Neural cell (in vitro differentiated cells): ENCODE measurements around the gene SH3GLB2. TPM values are rescaled to one million over a fixed set of nuclear protein-coding genes. Genes with fewer than 3 reads are reported as not detected.

Experiments used
- H2AFZ ChIP-seq: fragments of 200-600, 300-800 bp; sonication (generic), shearing (Covaris generic); 2 replicates; pipeline ENCODE4 v1.6.0; 2014; ENCODE audit warnings: low read depth, mild to moderate bottlenecking, antibody characterized with exemption, low read length, moderate library complexity
- H3F3A ChIP-seq: fragments of 200-600 bp; shearing (Covaris generic); 2 replicates; pipeline ENCODE4 v1.6.1; 2016; ENCODE audit warnings: mild to moderate bottlenecking, moderate library complexity, mixed read lengths, antibody characterized with exemption, low read length; ENCODE audit not compliant: insufficient read depth, poor library complexity, severe bottlenecking
- H3K27ac ChIP-seq: fragments of 200-600, 300-800 bp; sonication (generic), shearing (Covaris generic); 2 replicates; pipeline ENCODE4 v1.5.1; 2014; ENCODE audit warnings: mild to moderate bottlenecking, low read length, moderate library complexity
- H3K27me3 ChIP-seq: fragments of 300-800, 200-600 bp; sonication (generic), shearing (Covaris generic); 2 replicates; pipeline ENCODE4 v1.6.0; 2014; ENCODE audit warnings: mild to moderate bottlenecking, low read depth, low read length, moderate library complexity; ENCODE audit not compliant: insufficient read depth
- H3K36me3 ChIP-seq: fragments of 300-800, 200-600 bp; sonication (generic), shearing (Covaris generic); 2 replicates; pipeline ENCODE4 v1.5.1; 2014; ENCODE audit warnings: mild to moderate bottlenecking, antibody characterized with exemption, low read length, moderate library complexity; ENCODE audit not compliant: insufficient read depth
- H3K4me2 ChIP-seq: fragments of 300-800, 200-600 bp; sonication (generic), shearing (Covaris generic); 2 replicates; pipeline ENCODE4 v1.6.0; 2014; ENCODE audit warnings: mild to moderate bottlenecking, low read length
- H3K4me3 ChIP-seq: fragments of 300-800, 200-600 bp; sonication (generic), shearing (Covaris generic); 2 replicates; pipeline ENCODE4 v1.5.1; 2014; ENCODE audit warnings: mild to moderate bottlenecking, low read length, moderate library complexity
- H3K79me2 ChIP-seq: fragments of 200-600 bp; shearing (Covaris generic); replicated peaks from 2 replicates; pipeline ENCODE4 v1.6.0; 2014; ENCODE audit warnings: mild to moderate bottlenecking, low read length, moderate library complexity; ENCODE audit not compliant: insufficient read depth
- H3K9ac ChIP-seq: fragments of 300-800, 200-600 bp; sonication (generic), shearing (Covaris generic); 2 replicates; pipeline ENCODE4 v1.6.1; 2016; ENCODE audit warnings: mild to moderate bottlenecking, low read length, mixed read lengths
- H3K9me2 ChIP-seq: fragments of 200-600 bp; shearing (Covaris generic); 2 replicates; pipeline ENCODE4 v1.6.1; 2016; ENCODE audit warnings: mild to moderate bottlenecking, low read length, mixed read lengths; ENCODE audit not compliant: insufficient read depth
- H3K9me3 ChIP-seq: fragments of 200-600, 300-800 bp; sonication (generic), shearing (Covaris generic); 2 replicates; pipeline ENCODE4 v1.6.1; 2016; ENCODE audit warnings: mild to moderate bottlenecking, mixed run types, low read length, moderate library complexity, mixed read lengths
- H4K20me1 ChIP-seq: fragments of 200-600 bp; shearing (Covaris generic); 2 replicates; pipeline ENCODE4 v1.6.1; 2016; ENCODE audit warnings: mild to moderate bottlenecking, mixed run types; ENCODE audit not compliant: insufficient read depth
- EP300 ChIP-seq: fragments of 450-650 bp; conservative IDR thresholded peaks from 2 replicates; pipeline ENCODE4 v1.6.1; 2014; ENCODE audit warnings: antibody characterized with exemption, mild to moderate bottlenecking, moderate library complexity; ENCODE audit not compliant: poor library complexity, severe bottlenecking
- EZH2 ChIP-seq: fragments of 200-600, 300-800 bp; shearing (Covaris generic), sonication (generic); IDR thresholded peaks from 2 replicates; pipeline ENCODE4 v1.6.1; 2014; ENCODE audit warnings: antibody characterized with exemption, low read length, borderline replicate concordance, mild to moderate bottlenecking; ENCODE audit not compliant: insufficient read depth, poor library complexity, severe bottlenecking
- MXI1 ChIP-seq: fragments of 450-650 bp; conservative IDR thresholded peaks from 2 replicates; pipeline ENCODE4 v1.6.1; 2014; ENCODE audit warnings: antibody characterized with exemption, mild to moderate bottlenecking; ENCODE audit not compliant: poor library complexity, severe bottlenecking
- POLR2AphosphoS5 ChIP-seq: IDR thresholded peaks from 2 replicates; pipeline ENCODE4 v1.6.1; 2012
- RAD21 ChIP-seq: fragments of 450-650 bp; conservative IDR thresholded peaks from 2 replicates; pipeline ENCODE4 v1.6.1; 2014; ENCODE audit warnings: antibody characterized with exemption, mild to moderate bottlenecking, moderate library complexity
- REST ChIP-seq: IDR thresholded peaks from 2 replicates; pipeline ENCODE4 v1.6.1; 2012; ENCODE audit warnings: borderline replicate concordance
- SMC3 ChIP-seq: fragments of 450-650 bp; conservative IDR thresholded peaks from 2 replicates; pipeline ENCODE4 v1.6.1; 2014; ENCODE audit warnings: antibody characterized with exemption, mild to moderate bottlenecking, moderate library complexity; ENCODE audit not compliant: poor library complexity
- TAF1 ChIP-seq: IDR thresholded peaks from 2 replicates; pipeline ENCODE4 v1.6.1; 2012; ENCODE audit warnings: low read depth
- polyA plus RNA-seq: library from polyadenylated mRNA; depleted of rRNA; stranded (reverse); fragments of >200 nt; gene quantifications from 2 replicates; pipeline ENCODE4 v1.2.3, GENCODE V29; 2014
- TF ChIP-seq, protein P1 (sequence below): fragments of 450-650 bp; IDR thresholded peaks from 2 replicates; pipeline ENCODE4 v1.5.1; 2014; ENCODE audit warnings: antibody characterized with exemption, mild to moderate bottlenecking, moderate library complexity; ENCODE audit not compliant: poor library complexity, severe bottlenecking

Gene SH3GLB2
- polyA plus RNA-seq, 1 donor from 2014 or later, result 128 TPM

DNA sequence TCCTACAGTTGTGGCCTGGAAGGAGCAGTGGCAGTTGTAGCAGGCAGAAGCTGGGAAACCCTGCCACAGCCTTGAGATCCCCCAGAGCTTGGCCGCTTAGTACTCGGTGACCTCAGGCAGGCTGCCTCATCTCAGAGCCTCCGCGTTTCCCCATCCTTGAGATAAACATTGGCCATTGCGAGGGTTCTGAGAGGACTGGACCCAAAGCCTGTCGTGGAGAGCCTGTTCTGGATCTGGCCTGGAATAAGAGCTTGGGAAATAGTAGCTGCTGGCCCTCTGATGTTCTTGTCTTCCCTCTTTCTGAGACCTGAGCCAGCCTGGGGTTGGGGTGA lies 9.6 kb upstream of the SH3GLB2 start:
- H3K9me3 ChIP-seq, result no peaks in the 10 kb centered on the region
- TF ChIP-seq EZH2 (no peak), RAD21 (no peak), EP300 (no peak), SMC3 (no peak)
- TF ChIP-seq, protein P1, sequence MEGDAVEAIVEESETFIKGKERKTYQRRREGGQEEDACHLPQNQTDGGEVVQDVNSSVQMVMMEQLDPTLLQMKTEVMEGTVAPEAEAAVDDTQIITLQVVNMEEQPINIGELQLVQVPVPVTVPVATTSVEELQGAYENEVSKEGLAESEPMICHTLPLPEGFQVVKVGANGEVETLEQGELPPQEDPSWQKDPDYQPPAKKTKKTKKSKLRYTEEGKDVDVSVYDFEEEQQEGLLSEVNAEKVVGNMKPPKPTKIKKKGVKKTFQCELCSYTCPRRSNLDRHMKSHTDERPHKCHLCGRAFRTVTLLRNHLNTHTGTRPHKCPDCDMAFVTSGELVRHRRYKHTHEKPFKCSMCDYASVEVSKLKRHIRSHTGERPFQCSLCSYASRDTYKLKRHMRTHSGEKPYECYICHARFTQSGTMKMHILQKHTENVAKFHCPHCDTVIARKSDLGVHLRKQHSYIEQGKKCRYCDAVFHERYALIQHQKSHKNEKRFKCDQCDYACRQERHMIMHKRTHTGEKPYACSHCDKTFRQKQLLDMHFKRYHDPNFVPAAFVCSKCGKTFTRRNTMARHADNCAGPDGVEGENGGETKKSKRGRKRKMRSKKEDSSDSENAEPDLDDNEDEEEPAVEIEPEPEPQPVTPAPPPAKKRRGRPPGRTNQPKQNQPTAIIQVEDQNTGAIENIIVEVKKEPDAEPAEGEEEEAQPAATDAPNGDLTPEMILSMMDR, result no peak
- no peaks in the 10 kb centered on the region for H3K27me3 ChIP-seq
- H3K4me2 ChIP-seq, result no peak overlapping the region
- H4K20me1 ChIP-seq, result no peaks in the 10 kb centered on the region
- H3K4me3 ChIP-seq, result peak overlapping the region; percentile 99
- no peak overlapping the region for H3K27ac ChIP-seq
- no peak overlapping the region for H2AFZ ChIP-seq
- no peaks in the 10 kb centered on the region for H3K9me2 ChIP-seq
- peaks cover 9% of the 10 kb centered on the region for H3K79me2 ChIP-seq
- peak overlapping the region; percentile 86 for H3K9ac ChIP-seq
- H3F3A ChIP-seq, result no peaks in the 10 kb centered on the region
- peaks cover 4% of the 10 kb centered on the region for H3K36me3 ChIP-seq

DNA sequence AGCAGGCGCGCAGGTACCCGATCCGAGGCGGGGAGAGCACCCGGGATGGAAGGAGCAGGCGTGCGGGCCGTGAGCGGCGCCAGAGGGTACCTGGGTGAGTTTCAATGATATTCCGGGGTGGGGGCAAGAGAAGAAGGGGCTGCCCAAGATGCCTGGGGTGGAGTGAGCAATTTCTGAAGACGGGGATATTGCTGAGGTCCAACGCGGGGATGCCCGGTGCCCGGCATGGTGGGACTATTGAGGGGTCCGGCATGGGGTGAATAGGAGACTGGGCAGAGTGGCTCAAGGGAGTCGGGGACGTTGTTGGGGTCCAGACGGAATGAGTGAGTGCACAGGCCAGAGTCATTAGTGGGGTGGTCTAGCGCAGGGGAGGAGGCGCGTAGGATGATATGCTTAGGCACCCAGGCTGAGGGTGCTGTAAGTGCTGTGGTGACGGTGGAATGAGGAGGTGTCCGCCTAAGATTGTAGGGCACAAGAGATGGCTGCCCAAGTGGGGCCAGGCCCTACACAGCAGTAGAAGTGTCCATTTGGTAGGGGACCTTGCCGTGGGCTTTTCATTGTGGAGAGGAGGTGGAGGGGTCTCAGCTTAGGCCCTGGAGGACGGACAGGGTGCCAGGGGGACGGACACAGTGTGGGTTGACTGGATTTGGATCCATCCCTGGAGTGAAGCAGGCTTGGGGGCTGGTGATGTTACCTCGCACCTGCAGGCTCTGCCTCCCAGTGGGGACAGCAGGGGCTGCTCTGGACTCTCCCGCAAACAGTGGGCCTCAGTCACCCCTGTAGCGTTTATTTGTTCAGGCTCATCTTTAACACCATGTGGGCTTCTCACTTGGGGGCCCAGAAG lies 9.0 kb upstream of the SH3GLB2 start:
- Histone ChIP-seq H3K9ac (peak overlapping the region; percentile 86), H3K4me3 (peak overlapping the region; percentile 99), H3K27ac (peak overlapping the region; percentile 71), H3K9me2 (no peaks in the 10 kb centered on the region), H3F3A (no peaks in the 10 kb centered on the region), H4K20me1 (no peaks in the 10 kb centered on the region), H3K36me3 (peaks cover 4% of the 10 kb centered on the region), H2AFZ (peak overlapping the region; percentile 88), H3K9me3 (no peaks in the 10 kb centered on the region), H3K4me2 (peak overlapping the region; percentile 65), H3K27me3 (no peaks in the 10 kb centered on the region), H3K79me2 (peaks cover 9% of the 10 kb centered on the region)
- TF ChIP-seq MXI1 (peak; percentile 62), EZH2 (no peak)

DNA sequence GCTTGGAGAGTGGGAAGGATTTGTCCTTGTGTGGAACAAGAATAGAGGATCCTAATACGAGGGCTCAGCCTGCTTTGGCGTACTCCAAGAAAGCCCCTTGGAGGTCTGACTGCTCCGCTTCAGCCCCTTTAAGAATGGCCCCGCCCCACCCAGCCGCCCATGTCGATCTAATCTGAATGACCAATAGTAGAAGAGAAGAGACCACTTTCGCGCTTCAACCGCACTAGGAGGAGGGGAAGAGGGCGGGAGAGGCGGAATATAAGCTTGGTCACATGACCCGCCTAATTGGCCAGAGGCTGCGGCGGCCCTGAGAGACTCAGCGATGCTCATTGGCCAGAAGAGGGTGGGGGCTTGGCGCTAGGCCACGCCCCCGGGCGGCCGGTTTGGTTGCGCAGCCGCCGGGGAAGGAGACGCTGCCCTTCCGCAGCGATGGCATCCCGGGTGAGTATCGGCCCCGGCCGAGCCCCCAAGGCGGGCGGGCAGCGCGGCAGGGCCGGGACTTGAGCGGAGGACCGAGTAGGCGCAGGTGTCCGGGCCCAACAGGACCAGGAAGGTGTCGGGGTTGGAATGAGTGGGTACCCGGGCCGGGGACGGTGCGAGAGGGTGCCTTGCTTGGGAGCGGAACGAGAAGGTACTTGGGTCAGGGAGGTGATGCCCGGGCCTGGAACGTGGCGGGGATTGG lies 8.3 kb upstream of the SH3GLB2 start, which contains the start of gene MIGA2:
Gene MIGA2, plus strand, starts transcription at position 386 of the 682 bp plus-strand sequence. CDS start 3,969 bp downstream, outside the sequence.
- H3K4me2 ChIP-seq, result peak within 1 kb of the TSS; percentile 68
- H3K4me3 ChIP-seq, result peak within 1 kb of the TSS; percentile 99
- peak within 1 kb of the TSS; percentile 86 for H3K9ac ChIP-seq
- no peaks in the 10 kb centered on the region for H4K20me1 ChIP-seq
- H3K27me3 ChIP-seq, result no peaks in the 10 kb centered on the region
- H3K79me2 ChIP-seq, result peaks cover 9% of the 10 kb centered on the region
- H2AFZ ChIP-seq, result peak within 1 kb of the TSS; percentile 88
- H3F3A ChIP-seq, result no peaks in the 10 kb centered on the region
- H3K9me2 ChIP-seq, result no peaks in the 10 kb centered on the region
- no peaks in the 10 kb centered on the region for H3K9me3 ChIP-seq
- peaks cover under 1% of the 10 kb centered on the region for H3K36me3 ChIP-seq
- H3K27ac ChIP-seq, result peak within 1 kb of the TSS; percentile 71
- TF ChIP-seq MXI1, result peak; percentile 91
- TF ChIP-seq REST, result peak; percentile 84
- TF ChIP-seq SMC3, result peak; percentile 43
- peak; percentile 18 for TF ChIP-seq RAD21
- peak; percentile 29 for TF ChIP-seq EP300
- peak; percentile 78 for TF ChIP-seq POLR2AphosphoS5
- peak; percentile 87 for TF ChIP-seq TAF1
- TF ChIP-seq, protein P1, result peak; percentile 11
- TF ChIP-seq EZH2, result no peak
